NCI-H526 treated with DMSO at 0.1 percent for 48 hours (cell line): ENCODE measurements around the gene TMEM53.

ENCODE experiments used
- DNase-seq: peaks from one replicate; lab custom pipeline; 2025; lab: John Stamatoyannopoulos, UW

The TMEM53 gene

GRCh38 chr1:44698138-44698537, 23.9 kb upstream of the TMEM53 start:
- no peak for DNase-seq

- no peak for DNase-seq
Observed at GRCh38 chr1:44696789-44697345, 22.6 kb upstream of the TMEM53 start.

GRCh38 chr1:44696101-44696500, 21.8 kb upstream of the TMEM53 start:
- no peak for DNase-seq

GRCh38 chr1:44695671-44696070, 21.4 kb upstream of the TMEM53 start:
- DNase-seq, result no peak

- DNase-seq, result no peak
Observed at GRCh38 chr1:44694863-44695478, 20.7 kb upstream of the TMEM53 start.

- DNase-seq, result no peak
Observed at GRCh38 chr1:44693900-44694299, 19.6 kb upstream of the TMEM53 start.

- no peak for DNase-seq
Observed at GRCh38 chr1:44693159-44693558, 18.9 kb upstream of the TMEM53 start.

- DNase-seq, result peak; percentile 32
Observed at GRCh38 chr1:44689447-44689765, 15.1 kb upstream of the TMEM53 start.

GRCh38 chr1:44688760-44689446, 14.6 kb upstream of the TMEM53 start:
- no peak for DNase-seq

- DNase-seq, result no peak
Observed at GRCh38 chr1:44685881-44686280, 11.6 kb upstream of the TMEM53 start.

GRCh38 chr1:44685218-44685617, 10.9 kb upstream of the TMEM53 start:
- no peak for DNase-seq

GRCh38 chr1:44684525-44684924, 10.2 kb upstream of the TMEM53 start:
- no peak for DNase-seq

GRCh38 chr1:44682883-44683265, 8.6 kb upstream of the TMEM53 start:
- DNase-seq, result no peak

GRCh38 chr1:44681905-44682882, 7.9 kb upstream of the TMEM53 start:
- DNase-seq, result no peak

- DNase-seq, result no peak
Observed at GRCh38 chr1:44679468-44679867, 5.2 kb upstream of the TMEM53 start.

GRCh38 chr1:44678626-44679025, 4.3 kb upstream of the TMEM53 start:
- DNase-seq, result no peak

GRCh38 chr1:44678120-44678519, 3.8 kb upstream of the TMEM53 start:
- no peak for DNase-seq

- peak; percentile 34 for DNase-seq
Observed at GRCh38 chr1:44677201-44677766, 3.0 kb upstream of the TMEM53 start.

GRCh38 chr1:44676484-44677200, 2.4 kb upstream of the TMEM53 start:
- no peak for DNase-seq

GRCh38 chr1:44675186-44675585, 905 bp upstream of the TMEM53 start:
- no peak for DNase-seq

GRCh38 chr1:44673675-44674112, 587 bp downstream of the TMEM53 start:
- DNase-seq, result no peak
